Fibroblast of peridontal ligament (primary cell): Measurements from ENCODE around the gene PIGZ.
"Not testable (repeated sequence)": the region's sequence is repeated elsewhere in the genome, so short reads cannot be mapped to it uniquely, and the experiment has no call there.

Source experiments
- DNase-seq: peaks from one replicate; pipeline ENCODE4 v3.0.0-alpha.2; 2010; ENCODE audit errors: extremely low read depth

PIGZ gene

DNA sequence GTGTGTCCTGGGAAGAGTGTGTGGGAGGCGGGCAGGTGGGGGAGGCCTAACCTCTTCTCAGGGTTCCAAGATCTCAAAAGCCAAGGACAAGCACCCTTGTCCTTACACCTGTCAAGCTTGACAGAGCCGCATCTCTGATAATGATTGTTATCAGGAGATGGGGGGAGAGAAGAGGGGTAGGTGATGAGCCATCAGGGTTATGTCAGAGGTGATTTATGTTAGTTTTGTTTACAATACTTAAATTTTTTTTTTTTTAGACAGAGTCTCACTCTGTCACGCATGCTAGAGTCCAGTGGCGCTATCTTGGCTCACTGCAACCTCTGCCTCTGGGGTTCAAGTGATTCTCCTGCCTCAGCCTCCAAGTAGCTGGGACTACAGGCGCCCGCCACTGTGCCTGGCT lies 18.9 kb downstream of the PIGZ start:
- no peak for DNase-seq

- no peak for DNase-seq
Measured at GRCh38 chr3:196949285-196949619, 19.4 kb downstream of the PIGZ start.

DNA sequence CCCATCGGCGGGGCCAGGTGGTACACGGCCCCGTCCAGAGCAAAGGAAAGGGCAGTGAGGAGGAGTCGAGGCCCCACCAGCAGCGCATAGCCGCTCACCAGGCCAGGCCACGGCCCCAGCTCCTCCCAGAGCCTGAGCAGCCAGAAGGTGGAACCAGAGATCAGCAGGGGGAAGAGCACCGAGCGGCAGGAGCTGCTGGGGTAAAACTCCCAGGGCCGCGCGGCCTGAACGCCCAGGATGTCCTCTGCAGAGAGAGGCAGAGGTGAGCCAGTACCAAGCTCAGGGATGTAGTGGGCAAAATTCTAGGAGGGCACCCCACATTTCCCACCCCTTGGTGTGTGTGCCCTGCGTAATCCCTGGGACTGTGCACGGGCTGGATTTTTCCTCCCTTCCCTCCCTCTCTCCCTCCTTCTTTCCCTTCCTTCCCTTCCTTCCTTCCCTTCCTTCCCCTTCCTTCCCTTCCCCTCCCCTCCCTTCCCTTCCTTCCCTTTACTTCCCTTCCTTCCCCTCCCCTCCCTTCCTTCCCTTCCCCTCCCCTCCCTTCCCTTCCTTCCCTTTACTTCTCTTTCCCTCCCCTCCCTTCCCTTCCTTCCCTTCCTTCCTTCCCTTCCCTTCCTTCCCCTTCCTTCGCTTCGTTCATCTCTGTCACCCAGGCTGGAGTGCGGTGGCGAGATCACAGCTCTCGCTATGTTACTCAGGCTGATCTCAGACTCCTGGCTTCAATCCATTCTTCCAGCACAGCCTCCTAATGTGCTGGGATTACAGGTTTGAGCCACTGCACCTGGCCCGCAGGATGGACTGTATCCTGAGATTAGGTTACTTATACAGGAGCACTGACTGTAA lies 20.0 kb downstream of the PIGZ start:
- DNase-seq: no peak

- no peak for DNase-seq
Measured at GRCh38 chr3:196947860-196948441, 20.7 kb downstream of the PIGZ start.

GRCh38 chr3:196947136-196947859 lies 21.3 kb downstream of the PIGZ start:
- no peak for DNase-seq

DNA sequence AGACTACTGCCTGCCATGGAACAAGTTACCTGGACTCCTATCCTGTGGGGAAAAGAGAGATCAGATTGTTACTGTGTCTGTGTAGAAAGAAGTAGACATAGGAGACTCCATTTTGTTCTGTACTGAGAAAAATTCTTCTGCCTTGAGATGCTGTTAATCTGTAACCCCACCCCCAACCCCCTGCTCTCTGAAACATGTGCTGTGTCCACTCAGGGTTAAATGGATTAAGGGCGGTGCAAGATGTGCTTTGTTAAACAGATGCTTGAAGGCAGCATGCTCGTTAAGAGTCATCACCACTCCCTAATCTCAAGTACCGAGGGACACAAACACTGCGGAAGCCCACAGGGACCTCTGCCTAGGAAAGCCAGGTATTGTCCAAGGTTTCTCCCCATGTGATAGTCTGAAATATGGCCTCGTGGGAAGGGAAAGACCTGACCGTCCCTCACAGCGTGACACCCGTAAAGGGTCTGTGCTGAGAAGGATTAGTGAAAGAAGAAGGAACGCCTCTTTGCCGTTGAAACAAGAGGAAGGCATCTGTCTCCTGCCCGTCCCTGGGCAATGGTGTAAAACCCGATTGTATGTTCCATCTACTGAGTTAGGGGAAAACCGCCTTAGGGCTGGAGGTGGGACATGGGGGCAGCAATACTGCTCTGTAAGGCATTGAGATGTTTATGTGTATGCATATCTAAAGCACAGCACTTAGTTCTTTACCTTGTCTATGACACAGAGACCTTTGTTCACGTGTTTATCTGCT lies 24.4 kb downstream of the PIGZ start:
- not testable (repeated sequence) for DNase-seq

DNA sequence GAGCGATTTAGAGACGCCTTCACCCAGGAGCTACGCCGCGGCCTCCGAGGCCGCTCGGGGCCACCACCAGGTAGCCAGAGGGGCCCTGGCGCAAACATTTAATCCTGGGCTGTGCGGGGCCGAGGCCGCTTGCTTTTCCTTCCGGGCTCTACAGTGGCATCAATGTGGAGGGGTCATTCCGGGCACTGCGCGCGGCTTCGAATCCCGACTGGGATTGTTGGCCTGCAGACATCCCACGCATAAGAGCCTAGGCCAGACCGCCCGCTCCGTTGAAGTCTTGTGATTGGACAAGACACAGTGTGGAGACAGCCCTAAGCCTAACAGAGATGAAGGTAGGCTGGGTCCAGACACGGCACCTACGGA lies 25.7 kb downstream of the PIGZ start:
- no peak for DNase-seq

GRCh38 chr3:196942226-196942914 lies 26.3 kb downstream of the PIGZ start, which contains the start of gene NCBP2:
Gene NCBP2 (minus strand): TSS chr3:196942528. CDS start chr3:196942503, 25 bp downstream.
- DNase-seq: peak; percentile 98

- peak; percentile 47 for DNase-seq
Measured at GRCh38 chr3:196941729-196942225, 26.9 kb downstream of the PIGZ start.

DNA sequence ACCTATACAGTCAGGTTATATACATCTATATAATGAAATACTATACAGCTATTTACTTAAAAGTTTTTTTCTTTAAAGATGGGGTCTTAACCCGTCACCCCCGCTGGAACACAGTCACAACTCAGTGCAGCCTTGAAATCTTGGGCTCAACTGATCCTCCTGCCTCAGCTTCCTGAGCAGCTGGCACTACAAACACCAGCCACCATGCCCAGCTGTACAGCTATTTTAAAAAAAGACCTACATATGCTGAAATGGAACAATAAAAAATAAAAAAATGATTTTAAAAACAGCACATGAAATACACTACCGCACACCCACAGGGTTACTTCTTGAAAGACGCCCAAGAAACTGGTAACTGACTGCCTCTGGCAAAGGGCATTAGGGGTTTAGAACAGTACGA lies 30.1 kb downstream of the PIGZ start:
- DNase-seq: no peak

GRCh38 chr3:196938124-196938523 lies 30.5 kb downstream of the PIGZ start:
- peak; percentile 67 for DNase-seq

GRCh38 chr3:196936288-196936687 lies 32.3 kb downstream of the PIGZ start:
- no peak for DNase-seq

- no peak for DNase-seq
Measured at GRCh38 chr3:196932600-196932999, 36.0 kb downstream of the PIGZ start.

DNA sequence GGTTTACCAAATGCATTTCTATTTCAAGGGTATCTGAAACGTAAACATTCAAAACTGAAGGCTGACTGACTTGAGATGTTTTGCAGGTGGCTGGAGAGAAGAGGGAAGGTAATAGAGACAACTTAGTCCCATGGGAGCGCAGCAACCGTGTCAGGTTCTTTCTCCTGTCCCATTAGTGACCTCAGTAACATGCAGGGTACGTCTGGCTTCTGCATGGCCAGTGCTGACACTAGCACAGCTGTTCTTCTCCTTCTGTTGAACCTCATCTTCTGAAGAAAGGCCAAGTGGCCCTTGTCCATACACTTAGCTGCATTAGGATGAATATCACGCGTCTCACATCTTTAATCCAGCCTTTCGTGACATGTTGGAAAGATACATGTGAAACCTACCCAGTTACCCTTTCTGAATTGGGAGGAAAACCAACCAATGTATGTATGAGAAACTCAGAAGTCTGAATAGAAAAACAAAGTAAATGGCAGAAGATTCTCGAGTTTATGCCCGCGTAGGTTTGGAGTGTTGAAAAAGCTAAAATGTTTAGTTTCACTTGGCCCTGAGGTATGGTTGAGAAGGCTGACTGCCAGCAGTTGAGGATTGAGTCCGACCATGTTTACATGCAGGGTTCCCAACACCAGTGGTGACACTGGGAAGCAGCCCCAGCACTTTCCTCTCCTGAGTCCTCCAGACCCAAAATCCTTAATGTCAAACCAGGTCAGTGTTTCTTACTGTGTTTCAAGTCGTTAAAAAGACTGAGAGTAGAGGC lies 36.6 kb downstream of the PIGZ start:
- no peak for DNase-seq

DNA sequence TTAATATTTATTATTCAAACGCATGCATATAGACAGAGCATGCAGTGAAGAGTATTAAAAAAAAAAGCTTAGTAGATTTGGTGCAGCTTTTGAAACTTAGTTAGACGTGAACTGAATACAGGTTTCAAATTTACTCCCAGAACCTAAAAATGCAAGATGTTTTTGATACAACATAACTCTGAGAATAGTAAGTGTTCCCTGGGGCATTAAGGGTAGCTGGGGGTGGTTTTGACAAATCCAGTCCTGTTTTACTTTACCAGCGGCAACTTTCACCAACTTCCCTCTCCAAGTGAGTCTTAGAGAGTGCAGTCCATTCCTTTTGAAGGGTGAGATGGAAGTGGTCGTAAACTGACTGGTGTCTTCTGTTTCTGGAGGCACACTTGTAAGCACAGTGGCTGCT lies 37.5 kb downstream of the PIGZ start:
- DNase-seq: no peak

DNA sequence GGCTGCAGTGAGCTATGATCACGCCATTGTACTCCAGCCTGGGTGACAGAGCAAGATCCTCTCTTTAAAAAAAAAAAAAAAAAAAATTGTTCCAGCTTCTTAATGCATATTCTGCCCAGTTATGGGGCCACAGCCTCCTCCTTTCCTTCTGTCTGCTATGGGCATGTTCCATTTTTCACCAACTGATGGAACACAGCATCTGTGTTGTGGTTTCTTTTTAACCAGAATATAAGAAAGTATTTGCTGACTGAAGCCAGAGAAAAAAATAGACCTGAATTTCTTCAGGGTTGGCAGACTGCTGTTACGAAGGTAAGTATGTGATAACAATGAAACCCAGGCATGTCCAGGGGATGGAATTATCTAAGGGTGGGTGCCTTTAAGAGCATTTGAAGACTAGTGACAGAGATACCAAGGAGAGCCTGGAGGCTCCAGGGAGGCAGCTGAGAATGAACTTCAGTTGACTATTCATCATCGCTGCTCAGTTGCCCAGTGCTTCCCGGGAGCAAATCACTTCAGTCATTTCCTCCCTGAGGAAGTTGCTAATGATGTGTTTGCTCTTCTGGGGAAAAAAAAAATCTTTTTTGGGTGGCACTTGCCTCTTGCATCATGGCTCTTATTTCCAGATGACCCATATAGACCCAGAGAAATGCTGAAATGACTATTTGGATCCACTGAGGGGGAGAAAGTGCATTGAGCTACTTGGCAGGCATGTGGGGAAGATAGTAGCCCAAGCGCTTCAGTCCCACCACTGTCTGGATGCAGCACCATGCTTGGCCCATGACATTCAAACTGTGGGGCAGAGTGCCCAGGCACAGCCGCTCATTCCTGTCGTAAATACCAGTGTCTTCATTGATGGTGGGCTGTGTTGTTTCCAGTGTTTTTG lies 40.8 kb downstream of the PIGZ start:
- no peak for DNase-seq

GRCh38 chr3:196920733-196921132 lies 47.9 kb downstream of the PIGZ start:
- no peak for DNase-seq

GRCh38 chr3:196918968-196919367 lies 49.7 kb downstream of the PIGZ start:
- no peak for DNase-seq

- DNase-seq: no peak
Measured at GRCh38 chr3:196916995-196917394, 51.6 kb downstream of the PIGZ start.

DNA sequence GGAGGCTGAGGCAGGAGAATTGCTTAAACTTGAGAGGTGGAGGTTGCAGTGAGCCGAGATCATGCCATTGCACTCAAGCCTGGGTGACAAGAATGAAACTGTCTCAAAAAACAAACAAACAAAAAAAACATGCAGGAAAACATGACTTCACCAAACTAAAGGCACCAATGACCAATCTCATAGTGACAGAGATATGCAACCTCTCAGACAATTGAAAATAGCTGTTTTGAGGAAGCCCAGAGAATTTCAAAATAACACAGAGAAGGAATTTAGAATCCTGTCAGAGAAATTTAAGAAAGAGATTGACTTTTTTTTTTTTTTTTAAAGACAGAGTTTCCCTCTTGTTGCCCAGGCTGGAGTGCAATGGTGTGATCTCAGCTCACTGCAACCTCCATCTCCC lies 52.4 kb downstream of the PIGZ start:
- no peak for DNase-seq
